HG03025 (cell line): ENCODE measurements around the gene SYNJ1.
"Not testable (repeated sequence)": the region's sequence is repeated elsewhere in the genome, so short reads cannot be mapped to it uniquely, and the experiment has no call there.

Experiments used
- ATAC-seq: cut with Tn5 transposase; IDR thresholded peaks from one replicate; pipeline ENCODE4 v1.9.1; 2021; ENCODE audit warnings: mild to moderate bottlenecking, moderate library complexity; ENCODE audit not compliant: unreplicated experiment, low FRiP score

Gene SYNJ1

GRCh38 chr21:32626621-32627196, 101.1 kb downstream of the SYNJ1 start:
- ATAC-seq: no peak

GRCh38 chr21:32618218-32618617, 109.6 kb downstream of the SYNJ1 start:
- ATAC-seq: not testable (repeated sequence)

GRCh38 chr21:32613436-32614043, 114.3 kb downstream of the SYNJ1 start:
- no peak for ATAC-seq

- ATAC-seq: no peak
Measured at GRCh38 chr21:32612999-32613337, 114.8 kb downstream of the SYNJ1 start.

- peak; percentile 89 for ATAC-seq
Measured at GRCh38 chr21:32612075-32612998, 115.5 kb downstream of the SYNJ1 start, which contains the start of gene CFAP298. CFAP298 (minus strand) TSS chr21:32612377; CDS start chr21:32612243, 134 bp downstream.

- ATAC-seq: peak; percentile 6
Measured at GRCh38 chr21:32611471-32611997, 116.3 kb downstream of the SYNJ1 start.

GRCh38 chr21:32610940-32611339, 116.9 kb downstream of the SYNJ1 start:
- ATAC-seq: not testable (repeated sequence)

GRCh38 chr21:32608851-32609250, 119.0 kb downstream of the SYNJ1 start:
- no peak for ATAC-seq

GRCh38 chr21:32605469-32605868, 122.3 kb downstream of the SYNJ1 start:
- no peak for ATAC-seq

GRCh38 chr21:32604464-32604863, 123.3 kb downstream of the SYNJ1 start:
- no peak for ATAC-seq

DNA sequence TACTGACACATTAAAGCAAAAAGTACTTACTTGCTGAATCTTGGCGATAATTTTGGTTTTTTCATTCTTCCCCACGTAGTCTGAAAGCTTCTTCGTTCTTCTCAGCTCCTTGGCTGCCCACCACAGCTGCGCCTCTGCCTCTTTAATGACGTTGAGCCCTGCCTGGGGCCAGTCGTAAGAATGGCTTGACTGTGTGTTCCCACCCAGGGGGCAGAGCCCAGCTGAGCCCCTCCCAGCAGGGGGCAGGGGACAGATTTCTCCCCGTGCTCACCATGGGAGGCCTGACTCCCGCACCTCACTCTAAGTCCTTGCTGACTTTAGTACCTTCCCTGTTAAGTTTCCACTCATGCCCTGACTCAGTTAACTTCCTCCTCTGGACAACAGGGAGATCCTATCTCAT, 124.7 kb downstream of the SYNJ1 start:
- ATAC-seq: no peak

DNA sequence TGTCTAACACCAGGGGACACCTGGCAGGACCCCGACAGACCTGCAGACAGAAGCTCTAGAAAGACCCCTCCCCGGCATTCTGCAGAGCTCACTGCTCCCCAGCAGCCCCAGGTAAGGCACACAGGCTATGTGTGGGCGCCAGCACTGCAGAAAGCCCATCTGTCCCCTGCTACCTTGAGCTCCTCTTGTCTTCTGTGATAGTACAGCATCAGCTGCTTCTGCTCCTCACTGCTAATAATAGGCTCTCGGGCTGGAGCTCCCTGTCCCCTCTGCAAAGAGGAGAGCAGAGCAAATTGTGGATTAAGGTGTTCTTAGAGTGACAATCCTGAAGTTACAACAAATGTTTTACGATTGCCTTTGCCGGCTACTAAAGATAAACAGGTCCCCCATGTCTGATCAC, 125.7 kb downstream of the SYNJ1 start:
- ATAC-seq: no peak

GRCh38 chr21:32599526-32599925, 128.3 kb downstream of the SYNJ1 start:
- ATAC-seq: no peak

DNA sequence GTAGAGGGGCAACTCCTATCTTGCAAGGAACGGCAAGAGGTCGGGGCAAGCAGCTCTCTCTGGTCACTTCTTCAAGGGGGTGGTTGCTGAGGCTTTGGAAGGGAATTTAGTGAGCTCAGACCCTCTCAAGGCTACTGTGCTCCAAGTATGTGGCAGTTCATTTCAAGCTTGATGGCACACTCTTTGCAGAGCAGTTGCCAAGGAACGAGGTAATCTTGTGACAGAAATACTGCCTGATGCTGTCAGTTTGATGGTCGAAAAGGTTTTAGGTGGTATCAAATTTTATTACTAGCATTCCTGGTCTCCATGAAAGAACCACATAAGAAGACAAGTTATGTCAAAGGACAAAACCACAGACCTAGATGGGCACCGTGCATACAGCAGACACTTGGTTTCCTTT, 128.7 kb downstream of the SYNJ1 start:
- no peak for ATAC-seq

DNA sequence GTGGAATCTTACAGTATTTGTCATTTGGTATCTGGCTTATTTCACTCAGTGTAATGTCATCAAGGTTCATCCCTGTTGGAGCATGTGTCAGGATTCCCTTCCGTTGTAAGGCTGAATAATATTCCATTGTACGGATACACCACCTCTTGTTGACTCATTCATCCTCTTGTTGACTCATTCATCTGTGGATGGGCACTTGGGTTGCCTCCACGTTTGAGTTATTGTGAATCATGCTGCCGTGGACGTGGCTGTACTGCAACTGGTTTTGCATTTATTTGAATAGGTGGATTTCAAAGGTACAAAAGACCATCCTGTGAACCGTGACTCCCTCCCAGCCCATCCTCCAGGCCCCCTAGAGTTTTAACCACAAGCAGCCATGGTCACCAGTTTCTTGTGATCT, 130.6 kb downstream of the SYNJ1 start:
- ATAC-seq: no peak

GRCh38 chr21:32595431-32595830, 132.4 kb downstream of the SYNJ1 start:
- no peak for ATAC-seq

DNA sequence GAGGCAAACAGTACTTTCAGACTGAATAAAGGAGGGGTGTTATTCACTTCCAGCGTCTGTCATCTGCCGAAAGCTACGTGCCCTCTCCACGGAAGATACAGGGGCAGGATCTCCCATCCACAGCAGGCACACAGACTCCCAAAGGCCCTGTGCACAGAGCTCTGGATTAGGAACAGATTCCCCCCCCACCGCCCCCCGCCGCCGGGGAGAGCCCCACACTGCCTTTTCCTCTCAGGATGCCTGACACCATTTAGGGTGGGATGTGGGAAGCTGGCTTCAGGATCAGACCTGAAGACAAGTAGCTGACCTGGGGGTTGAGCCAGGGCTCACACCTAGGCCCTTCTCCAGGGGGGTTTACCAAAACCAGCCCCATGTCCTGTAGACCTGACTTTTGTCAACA, 134.1 kb downstream of the SYNJ1 start:
- ATAC-seq: no peak

DNA sequence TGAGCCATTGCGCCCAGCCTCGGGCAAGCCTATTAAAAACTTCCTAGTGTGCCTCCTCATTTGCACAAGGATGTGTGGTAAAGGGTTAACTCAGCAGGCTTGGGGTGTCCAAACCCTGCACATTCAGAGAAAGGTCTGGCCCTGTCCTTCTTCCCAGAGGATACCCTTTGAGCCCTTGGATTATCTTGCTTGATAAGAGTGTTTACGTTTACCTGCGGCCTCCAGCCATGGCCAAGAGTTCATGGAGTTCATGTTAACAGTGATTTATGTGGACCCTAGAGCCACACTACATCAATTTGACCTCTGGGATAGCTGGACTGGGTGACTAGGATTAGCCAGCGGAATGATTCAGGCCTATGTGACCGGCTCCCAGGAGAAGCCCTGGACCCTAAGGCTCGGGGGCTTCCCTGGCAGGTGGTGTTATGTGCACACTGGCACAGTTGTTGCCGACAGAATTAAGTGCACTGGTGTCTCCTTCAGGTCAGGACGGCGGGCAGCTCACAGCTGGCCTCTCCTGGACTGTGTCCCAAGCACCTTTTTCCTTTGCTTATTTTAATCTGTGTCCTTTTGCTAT, 134.8 kb downstream of the SYNJ1 start:
- no peak for ATAC-seq

- ATAC-seq: no peak
Measured at GRCh38 chr21:32590130-32590529, 137.7 kb downstream of the SYNJ1 start.

DNA sequence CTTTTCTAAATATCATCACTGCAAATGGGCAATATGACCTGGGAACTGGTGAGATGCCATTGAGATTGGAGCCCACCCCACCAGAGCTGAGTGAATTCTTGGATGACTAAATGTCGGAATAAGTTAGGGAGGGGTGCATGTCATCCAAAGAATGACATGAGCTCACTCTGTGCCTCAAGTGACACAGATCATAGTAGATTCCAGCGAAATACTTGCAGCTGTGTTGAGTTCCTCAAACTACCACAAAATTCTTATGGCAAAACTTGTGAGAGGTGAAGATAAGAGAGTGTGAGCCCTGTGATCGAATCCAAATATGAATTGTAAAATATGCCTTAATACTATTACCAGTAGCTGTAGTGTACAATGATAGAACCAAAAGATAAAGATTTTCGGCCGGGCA, 140.2 kb downstream of the SYNJ1 start:
- ATAC-seq: no peak

GRCh38 chr21:32587120-32587519, 140.7 kb downstream of the SYNJ1 start:
- ATAC-seq: no peak
